ENCODE measurements around the gene ISM1.
"Not testable (repeated sequence)": the region's sequence is repeated elsewhere in the genome, so short reads cannot be mapped to it uniquely, and the experiment has no call there.

The ISM1 gene

DNA sequence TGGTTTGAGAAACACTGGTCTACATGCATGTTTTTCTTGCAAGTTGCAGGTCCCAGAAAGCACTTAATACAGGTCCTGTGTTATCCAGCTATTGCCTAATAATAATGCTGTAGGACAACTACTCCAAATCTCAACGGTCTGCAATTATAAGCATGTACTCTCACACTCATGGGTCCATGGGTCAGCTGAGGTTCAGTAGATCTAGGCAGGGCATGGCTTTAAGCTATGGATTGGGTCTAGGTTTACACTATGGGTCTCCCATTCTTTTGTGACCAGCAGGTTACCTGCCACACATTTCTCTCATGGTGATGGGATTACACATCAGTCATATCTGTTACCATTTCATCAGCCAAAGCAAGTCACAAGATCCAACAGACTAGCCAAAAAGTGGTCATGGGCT, 13.9 kb downstream of the ISM1 start:
- no peaks in the 10 kb centered on the region for H3K4me1 ChIP-seq (ENCODE audit: low read depth, poor library complexity, severe bottlenecking)
- H2AFZ ChIP-seq (ENCODE audit: low read depth) = no peak overlapping the region
- H4K20me1 ChIP-seq (ENCODE audit: insufficient read depth) = no peaks in the 10 kb centered on the region
- no peak overlapping the region for H3K4me3 ChIP-seq (IDR thresholded peaks at IDR 0.05; ENCODE audit: insufficient read depth, low read depth, low read length)
- TF ChIP-seq, protein P1, sequence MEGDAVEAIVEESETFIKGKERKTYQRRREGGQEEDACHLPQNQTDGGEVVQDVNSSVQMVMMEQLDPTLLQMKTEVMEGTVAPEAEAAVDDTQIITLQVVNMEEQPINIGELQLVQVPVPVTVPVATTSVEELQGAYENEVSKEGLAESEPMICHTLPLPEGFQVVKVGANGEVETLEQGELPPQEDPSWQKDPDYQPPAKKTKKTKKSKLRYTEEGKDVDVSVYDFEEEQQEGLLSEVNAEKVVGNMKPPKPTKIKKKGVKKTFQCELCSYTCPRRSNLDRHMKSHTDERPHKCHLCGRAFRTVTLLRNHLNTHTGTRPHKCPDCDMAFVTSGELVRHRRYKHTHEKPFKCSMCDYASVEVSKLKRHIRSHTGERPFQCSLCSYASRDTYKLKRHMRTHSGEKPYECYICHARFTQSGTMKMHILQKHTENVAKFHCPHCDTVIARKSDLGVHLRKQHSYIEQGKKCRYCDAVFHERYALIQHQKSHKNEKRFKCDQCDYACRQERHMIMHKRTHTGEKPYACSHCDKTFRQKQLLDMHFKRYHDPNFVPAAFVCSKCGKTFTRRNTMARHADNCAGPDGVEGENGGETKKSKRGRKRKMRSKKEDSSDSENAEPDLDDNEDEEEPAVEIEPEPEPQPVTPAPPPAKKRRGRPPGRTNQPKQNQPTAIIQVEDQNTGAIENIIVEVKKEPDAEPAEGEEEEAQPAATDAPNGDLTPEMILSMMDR (conservative IDR thresholded peaks at IDR 0.05; ENCODE audit: low read depth, low read length) = no peak
- no peak overlapping the region for H3K27ac ChIP-seq
- H3K36me3 ChIP-seq (ENCODE audit: insufficient read depth) = no peaks in the 10 kb centered on the region
- H3K27me3 ChIP-seq (ENCODE audit: insufficient read depth, low read depth) = no peaks in the 10 kb centered on the region
- H3K9ac ChIP-seq = no peak overlapping the region
- no peaks in the 10 kb centered on the region for H3K79me2 ChIP-seq (ENCODE audit: insufficient read depth, low read depth)
- H3K4me2 ChIP-seq = no peak overlapping the region

DNA sequence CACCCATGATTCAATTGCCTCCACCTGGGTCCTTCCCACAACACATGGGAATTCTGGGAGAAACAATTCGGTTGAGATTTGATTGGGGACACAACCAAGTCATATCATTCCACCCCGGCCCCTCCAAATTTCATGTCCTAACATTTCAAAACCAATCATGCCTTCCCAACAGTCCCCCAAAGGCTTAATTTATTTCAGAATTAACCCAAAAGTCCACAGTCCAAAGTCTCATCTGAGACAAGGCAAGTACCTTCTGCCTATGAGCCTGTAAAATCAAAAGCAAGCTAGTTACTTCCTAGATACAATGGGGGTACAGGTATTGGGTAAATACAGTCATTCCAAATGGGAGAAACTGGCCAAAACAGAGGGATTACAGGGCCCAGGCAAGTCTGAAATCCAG, 15.3 kb downstream of the ISM1 start:
- not testable (repeated sequence) for H2AFZ ChIP-seq (ENCODE audit: low read depth); H3K4me1 ChIP-seq (ENCODE audit: low read depth, poor library complexity, severe bottlenecking); H3K79me2 ChIP-seq (ENCODE audit: insufficient read depth, low read depth); H3K9ac ChIP-seq; H4K20me1 ChIP-seq (ENCODE audit: insufficient read depth); H3K27ac ChIP-seq; H3K4me2 ChIP-seq; H3K4me3 ChIP-seq (IDR thresholded peaks at IDR 0.05; ENCODE audit: insufficient read depth, low read depth, low read length); H3K36me3 ChIP-seq (ENCODE audit: insufficient read depth); H3K27me3 ChIP-seq (ENCODE audit: insufficient read depth, low read depth)

DNA sequence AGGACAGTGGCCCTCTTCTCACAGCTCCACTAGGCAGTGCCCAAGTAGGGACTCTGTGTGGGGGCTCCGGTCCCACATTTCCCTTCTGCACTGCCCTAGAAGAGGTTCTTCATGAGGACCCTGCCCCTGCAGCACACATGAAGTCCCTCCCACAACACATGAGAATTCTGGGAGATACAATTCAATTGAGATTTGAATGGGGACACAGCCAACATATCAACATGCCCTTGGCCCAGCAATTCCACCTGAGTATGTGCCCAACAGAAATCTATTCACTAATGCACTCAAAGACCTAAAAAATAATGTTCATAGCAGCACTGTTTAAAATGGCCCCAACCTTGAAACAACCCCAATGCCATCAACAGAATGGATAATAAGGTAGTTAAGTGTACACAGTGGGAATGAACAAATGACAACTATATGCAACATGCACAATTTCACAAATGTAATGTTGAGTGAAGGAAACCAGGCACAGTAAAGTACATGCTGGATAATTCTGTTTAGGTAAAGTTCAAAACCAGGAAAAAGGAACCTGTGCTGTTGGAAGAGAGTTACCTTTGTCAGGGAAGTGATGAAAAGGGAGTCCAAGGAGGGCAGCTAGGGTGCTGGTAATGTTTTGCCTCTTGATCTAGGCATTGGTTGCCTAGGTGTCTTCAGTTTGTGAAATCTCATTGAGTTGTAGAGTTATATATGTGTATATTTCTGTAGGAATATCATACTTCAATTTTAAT, 16.1 kb downstream of the ISM1 start:
- no peak overlapping the region for H3K4me3 ChIP-seq (IDR thresholded peaks at IDR 0.05; ENCODE audit: insufficient read depth, low read depth, low read length)
- no peaks in the 10 kb centered on the region for H3K79me2 ChIP-seq (ENCODE audit: insufficient read depth, low read depth)
- H2AFZ ChIP-seq (ENCODE audit: low read depth) = no peak overlapping the region
- no peak overlapping the region for H3K9ac ChIP-seq
- no peaks in the 10 kb centered on the region for H3K36me3 ChIP-seq (ENCODE audit: insufficient read depth)
- no peak overlapping the region for H3K27ac ChIP-seq
- no peaks in the 10 kb centered on the region for H4K20me1 ChIP-seq (ENCODE audit: insufficient read depth)
- no peaks in the 10 kb centered on the region for H3K4me1 ChIP-seq (ENCODE audit: low read depth, poor library complexity, severe bottlenecking)
- no peak overlapping the region for H3K4me2 ChIP-seq
- no peaks in the 10 kb centered on the region for H3K27me3 ChIP-seq (ENCODE audit: insufficient read depth, low read depth)
- TF ChIP-seq, protein P1 (conservative IDR thresholded peaks at IDR 0.05; ENCODE audit: low read depth, low read length) = no peak

DNA sequence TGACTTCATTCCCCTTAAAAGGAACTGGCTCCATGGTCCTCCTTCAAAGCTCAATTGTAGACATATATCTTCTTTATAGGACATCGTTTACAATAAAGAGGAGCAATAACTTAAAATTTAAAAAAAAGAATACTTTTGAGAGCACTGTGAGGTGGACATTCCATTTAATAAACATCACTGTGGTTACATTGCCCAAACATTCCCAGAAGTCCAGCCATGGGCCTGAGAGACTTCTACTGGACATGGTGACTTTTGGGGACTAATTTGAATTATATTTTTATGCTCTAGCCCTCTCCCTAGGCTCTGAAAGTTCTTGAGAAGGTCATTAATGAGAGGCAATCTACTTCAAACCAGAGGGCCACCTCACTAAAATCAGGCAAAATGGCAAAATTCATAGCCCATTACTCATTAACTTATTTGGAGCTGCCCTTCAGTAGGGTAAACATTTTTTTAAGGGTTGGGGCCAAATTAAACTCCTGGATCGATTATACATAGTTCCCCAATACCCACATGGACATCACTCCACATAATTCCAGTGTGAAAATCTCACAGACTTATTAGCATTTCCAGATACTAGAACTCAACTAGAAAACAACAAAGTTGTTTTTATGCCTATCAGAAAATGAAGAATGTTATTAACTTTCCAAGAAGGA, 17.1 kb downstream of the ISM1 start:
- H3K36me3 ChIP-seq (ENCODE audit: insufficient read depth) = no peaks in the 10 kb centered on the region
- TF ChIP-seq, protein P1 (conservative IDR thresholded peaks at IDR 0.05; ENCODE audit: low read depth, low read length) = no peak
- no peak overlapping the region for H3K27ac ChIP-seq
- no peak overlapping the region for H2AFZ ChIP-seq (ENCODE audit: low read depth)
- H3K4me1 ChIP-seq (ENCODE audit: low read depth, poor library complexity, severe bottlenecking) = no peaks in the 10 kb centered on the region
- no peaks in the 10 kb centered on the region for H3K27me3 ChIP-seq (ENCODE audit: insufficient read depth, low read depth)
- no peak overlapping the region for H3K4me2 ChIP-seq
- no peaks in the 10 kb centered on the region for H3K79me2 ChIP-seq (ENCODE audit: insufficient read depth, low read depth)
- no peak overlapping the region for H3K9ac ChIP-seq
- no peak overlapping the region for H3K4me3 ChIP-seq (IDR thresholded peaks at IDR 0.05; ENCODE audit: insufficient read depth, low read depth, low read length)
- no peaks in the 10 kb centered on the region for H4K20me1 ChIP-seq (ENCODE audit: insufficient read depth)

DNA sequence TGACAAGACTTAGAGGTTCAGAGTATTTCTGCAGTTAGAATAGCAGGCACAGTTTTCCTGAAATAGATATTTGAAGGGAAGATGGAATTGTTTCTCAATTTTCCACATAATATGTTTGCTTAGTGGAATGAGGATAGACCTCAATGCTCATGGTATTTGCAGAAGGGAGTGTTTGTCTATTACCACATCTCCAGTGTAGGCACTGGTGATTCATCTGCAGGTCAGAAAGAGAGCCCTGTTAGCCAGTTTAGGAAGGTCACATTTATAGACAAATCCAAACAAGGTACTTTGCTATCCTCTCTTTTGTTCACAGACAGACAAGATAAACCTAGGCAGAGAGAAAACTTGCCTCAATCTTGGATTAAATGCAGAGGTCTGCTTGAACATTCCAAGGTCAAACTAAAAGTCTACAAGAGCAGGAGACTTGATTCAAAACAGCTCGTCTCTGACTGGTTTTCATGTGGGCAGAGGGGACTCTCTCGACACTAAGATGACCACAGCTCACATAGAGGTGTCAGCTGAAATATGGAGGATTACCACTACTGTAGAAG, 22.8 kb downstream of the ISM1 start:
- Histone ChIP-seq H3K27me3 (ENCODE audit: insufficient read depth, low read depth) (no peaks in the 10 kb centered on the region), H2AFZ (ENCODE audit: low read depth) (no peak overlapping the region), H3K9ac (no peak overlapping the region), H3K79me2 (ENCODE audit: insufficient read depth, low read depth) (no peaks in the 10 kb centered on the region), H3K27ac (no peak overlapping the region), H3K4me1 (ENCODE audit: low read depth, poor library complexity, severe bottlenecking) (peaks cover 24% of the 10 kb centered on the region), H3K4me2 (no peak overlapping the region), H4K20me1 (ENCODE audit: insufficient read depth) (no peaks in the 10 kb centered on the region), H3K36me3 (ENCODE audit: insufficient read depth) (no peaks in the 10 kb centered on the region), H3K4me3 (IDR thresholded peaks at IDR 0.05; ENCODE audit: insufficient read depth, low read depth, low read length) (no peak overlapping the region)
- TF ChIP-seq, protein P1 (conservative IDR thresholded peaks at IDR 0.05; ENCODE audit: low read depth, low read length) = no peak
